Measurements from ENCODE around the gene DNAJA2.

DNA sequence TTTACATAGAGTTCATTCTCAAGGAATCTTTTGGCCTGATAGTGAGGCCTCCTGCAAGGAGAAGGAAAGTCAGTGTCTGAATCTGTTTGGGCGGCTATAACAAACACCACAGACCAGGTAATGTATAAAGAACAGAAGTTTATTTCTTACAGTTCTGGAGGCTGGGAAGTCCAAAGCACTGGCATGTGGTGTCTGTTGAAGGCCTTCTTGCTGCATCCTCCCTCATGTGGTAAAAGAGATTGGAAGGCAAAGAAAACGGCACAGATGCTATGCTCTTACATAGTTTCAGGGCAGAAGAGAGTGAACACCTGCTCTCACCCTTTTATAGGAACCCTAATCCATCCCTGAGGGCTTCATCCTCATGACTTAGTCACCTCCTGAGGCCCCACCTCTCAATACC, 31.2 kb upstream of the DNAJA2 start:
- TF ChIP-seq CTCF (IDR thresholded peaks at IDR 0.05) (no peak), POLR2A (IDR thresholded peaks at IDR 0.05) (no peak)
